ENCODE results near the gene SDHAF3.

The SDHAF3 gene

GRCh38 chr7:97224316-97224715 lies 106.8 kb downstream of the SDHAF3 start:
- DNase-seq, result no peak

DNA sequence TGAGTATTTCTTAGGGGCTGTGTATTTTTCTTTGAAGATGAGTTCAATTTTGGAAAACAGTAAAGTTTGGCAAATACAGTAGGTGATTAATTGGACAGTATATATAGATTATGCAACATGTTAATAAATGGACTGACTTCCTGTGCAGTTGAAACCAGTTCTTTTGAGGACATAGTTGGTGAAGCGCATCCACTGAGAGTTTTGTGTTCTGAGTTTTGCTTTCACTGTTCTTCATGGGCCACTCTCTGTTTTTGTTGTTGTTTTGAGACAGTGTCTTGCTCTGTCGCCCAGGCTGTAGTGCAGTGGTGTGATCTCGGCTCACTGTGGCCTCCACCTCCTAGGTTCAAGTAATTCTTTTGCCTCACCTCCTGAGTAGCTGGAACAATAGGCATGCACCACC lies 109.0 kb downstream of the SDHAF3 start:
- no peak for DNase-seq
